GM12891 (cell line): ENCODE measurements around the gene TMEM196.

Experiments
- PAX5 ChIP-seq: IDR thresholded peaks from 2 replicates; pipeline ENCODE4 v1.6.1; 2011; ENCODE audit warnings: low read length, moderate library complexity, mild to moderate bottlenecking; ENCODE audit not compliant: insufficient read depth, severe bottlenecking
- POLR2A ChIP-seq: IDR thresholded peaks from 2 replicates; pipeline ENCODE4 v1.6.1; 2011; ENCODE audit warnings: low read depth, low read length, control low read depth
- POLR2AphosphoS5 ChIP-seq: IDR thresholded peaks from 2 replicates; pipeline ENCODE4 v1.6.1; 2011; ENCODE audit warnings: low read depth, low read length, control low read depth
- POU2F2 ChIP-seq: IDR thresholded peaks from 2 replicates; pipeline ENCODE4 v1.6.1; 2011; ENCODE audit warnings: low read depth, mild to moderate bottlenecking, control low read depth, low read length, moderate library complexity
- SPI1 ChIP-seq: IDR thresholded peaks from 2 replicates; pipeline ENCODE4 v1.6.1; 2011; ENCODE audit warnings: low read depth, low read length, control low read depth
- TAF1 ChIP-seq: IDR thresholded peaks from 2 replicates; pipeline ENCODE4 v1.6.1; 2011; ENCODE audit warnings: low read depth, low read length, control low read depth

DNA sequence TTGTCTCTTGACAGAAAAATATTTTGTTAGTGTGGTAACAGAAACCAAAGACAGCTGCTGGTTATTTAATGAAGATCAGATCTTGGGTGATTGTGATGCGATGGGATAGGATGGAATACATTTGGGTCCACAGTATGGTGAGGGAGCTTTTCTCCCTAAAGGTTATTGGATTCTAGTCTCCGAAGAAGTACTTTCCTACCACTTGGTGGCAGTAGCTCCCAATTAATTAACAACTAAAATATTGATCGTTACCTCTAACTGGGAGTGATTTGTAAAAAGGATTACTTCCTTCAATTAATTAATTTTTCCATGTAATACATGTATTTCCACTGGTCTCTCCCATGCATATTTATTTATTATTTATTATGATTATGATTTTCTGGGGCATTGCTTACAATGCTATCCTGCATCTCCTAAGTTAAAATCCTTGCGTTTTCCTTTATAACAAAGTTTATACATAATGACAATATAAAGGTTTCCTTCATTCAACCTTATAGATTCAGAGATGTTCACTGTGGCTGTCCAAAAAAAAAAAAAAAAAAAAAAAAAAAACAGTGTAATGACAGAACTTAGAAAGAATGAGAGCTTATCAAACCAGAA is 25.6 kb downstream of the TMEM196 start:
- TF ChIP-seq POLR2A (no peak), POLR2AphosphoS5 (no peak), TAF1 (no peak), POU2F2 (no peak), SPI1 (no peak), PAX5 (no peak)
